Activated B cell treated with CpG ODN at 0.5 μM for 24 hours (primary cell): ENCODE measurements around the gene RCAN2. TPM values are rescaled to one million over a fixed set of nuclear protein-coding genes. Genes with fewer than 3 reads are reported as not detected.
"Not testable (repeated sequence)": the region's sequence is repeated elsewhere in the genome, so short reads cannot be mapped to it uniquely, and the experiment has no call there.

Source experiments
- ATAC-seq: fragments of 200-7000 bp; cut with Tn5 transposase; one replicate; pipeline ENCODE4 v1.10.0; 2021; ENCODE audit warnings: low read depth, mild to moderate bottlenecking, moderate library complexity
- CTCF ChIA-PET: fragments of 350-600 bp; sonication (Branson Sonifier 250); formaldehyde crosslinking; loops from one replicate; lab custom pipeline; 2021; ENCODE audit warnings: antibody characterized with exemption; lab: Charles Lee
- POLR2A ChIA-PET: fragments of 350-600 bp; sonication (Branson Sonifier 250); formaldehyde crosslinking; loops from one replicate; lab custom pipeline; 2021; ENCODE audit warnings: antibody characterized with exemption; lab: Charles Lee
- DNase-seq: peaks from one replicate; pipeline ENCODE4 v3.0.0; 2022
- H3K27ac Mint-ChIP-seq: one replicate; pipeline ENCODE4 v1.8.0; 2020; ENCODE audit warnings: mixed read lengths
- H3K27me3 Mint-ChIP-seq: one replicate; pipeline ENCODE4 v1.8.0; 2021; ENCODE audit warnings: mixed read lengths
- H3K36me3 Mint-ChIP-seq: one replicate; pipeline ENCODE4 v1.8.0; 2021; ENCODE audit warnings: low read depth, mixed read lengths
- H3K4me1 Mint-ChIP-seq: one replicate; pipeline ENCODE4 v1.8.0; 2021; ENCODE audit warnings: mixed read lengths
- H3K4me3 Mint-ChIP-seq: one replicate; pipeline ENCODE4 v1.8.0; 2020; ENCODE audit warnings: mild to moderate bottlenecking, mixed read lengths
- H3K9me3 Mint-ChIP-seq: one replicate; pipeline ENCODE4 v1.8.0; 2020; ENCODE audit warnings: mixed read lengths
- intact Hi-C: fragments of 100-400 bp; cut with micrococcal nuclease; formaldehyde crosslinking; loops from one replicate; pipeline ENCODE4 v1.15.1; 2024
- total RNA-seq: library from RNA; stranded (reverse); gene quantifications from 2 replicates; pipeline ENCODE4 v1.2.3, GENCODE V29; 2022
- TF ChIP-seq, protein P1 (sequence below): fragments of 200-600 bp; IDR thresholded peaks from one replicate; pipeline ENCODE4 v1.8.0; 2022; ENCODE audit warnings: antibody characterized with exemption, mild to moderate bottlenecking

RCAN2 gene
- total RNA-seq, 1 donor from 2014 or later: not detected

DNA sequence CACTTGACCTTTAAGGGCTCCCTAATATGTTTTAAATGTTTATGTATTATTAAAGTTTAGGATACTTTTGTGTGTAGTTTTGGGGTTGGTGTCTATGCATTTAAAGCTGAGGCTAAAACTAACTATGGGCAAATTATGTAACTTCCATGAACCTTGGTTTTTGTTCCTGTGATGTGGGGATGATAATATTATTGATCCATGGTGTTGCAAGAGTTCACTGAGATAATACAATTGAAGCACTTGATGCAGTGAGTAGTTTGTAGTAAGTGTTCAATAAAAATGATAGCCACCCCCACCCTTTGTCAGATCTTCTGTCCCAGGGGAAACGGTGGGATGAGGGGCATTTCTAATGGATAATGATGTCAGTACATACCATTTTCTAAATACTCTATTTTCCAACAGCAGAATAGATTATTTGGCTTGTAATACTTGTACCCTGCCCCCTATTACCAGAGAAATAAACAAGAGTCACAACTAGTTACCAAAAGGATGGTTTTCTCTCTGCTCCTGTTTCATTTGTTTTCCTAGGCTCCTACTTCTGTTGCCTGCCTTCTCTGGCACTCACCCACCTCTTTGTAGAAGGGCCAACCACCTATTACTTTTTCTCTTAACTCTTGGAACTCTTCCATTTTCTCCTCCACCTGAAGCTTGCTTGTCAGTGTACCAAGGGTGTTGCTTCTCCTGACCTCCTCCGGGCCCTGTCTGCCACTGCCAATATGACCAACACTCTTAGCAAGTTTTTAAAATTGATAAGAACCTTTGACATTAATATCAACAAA is 97.9 kb downstream of the RCAN2 start:
- no peak overlapping the region for H3K4me3 Mint-ChIP-seq
- ChIA-PET CTCF (no interaction called here), POLR2A (no interaction called here)

DNA sequence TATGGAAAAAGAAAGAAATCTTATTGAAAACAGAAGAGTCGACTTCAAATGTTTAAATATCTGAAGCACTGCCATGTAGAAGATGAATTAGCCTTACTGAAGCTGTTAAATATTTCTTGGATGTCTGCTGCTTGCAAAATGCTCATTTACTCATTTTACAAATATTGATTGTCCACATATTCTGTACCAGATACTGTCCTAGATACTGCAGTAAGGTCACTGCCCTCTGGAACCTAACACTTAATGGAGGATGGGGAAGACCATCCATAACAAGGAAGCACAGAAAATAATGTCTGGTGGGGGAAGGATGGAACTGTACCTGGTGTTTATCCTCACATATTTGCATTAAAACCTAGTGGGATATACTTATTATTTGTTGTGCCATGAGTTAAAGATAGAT is 99.0 kb downstream of the RCAN2 start:
- intact Hi-C loops: no loop called here
- no peaks in the 10 kb centered on the region for H3K27me3 Mint-ChIP-seq
- H3K27ac Mint-ChIP-seq: no peak overlapping the region
- H3K4me1 Mint-ChIP-seq: no peaks in the 10 kb centered on the region
- H3K36me3 Mint-ChIP-seq: no peaks in the 10 kb centered on the region
- TF ChIP-seq, protein P1, sequence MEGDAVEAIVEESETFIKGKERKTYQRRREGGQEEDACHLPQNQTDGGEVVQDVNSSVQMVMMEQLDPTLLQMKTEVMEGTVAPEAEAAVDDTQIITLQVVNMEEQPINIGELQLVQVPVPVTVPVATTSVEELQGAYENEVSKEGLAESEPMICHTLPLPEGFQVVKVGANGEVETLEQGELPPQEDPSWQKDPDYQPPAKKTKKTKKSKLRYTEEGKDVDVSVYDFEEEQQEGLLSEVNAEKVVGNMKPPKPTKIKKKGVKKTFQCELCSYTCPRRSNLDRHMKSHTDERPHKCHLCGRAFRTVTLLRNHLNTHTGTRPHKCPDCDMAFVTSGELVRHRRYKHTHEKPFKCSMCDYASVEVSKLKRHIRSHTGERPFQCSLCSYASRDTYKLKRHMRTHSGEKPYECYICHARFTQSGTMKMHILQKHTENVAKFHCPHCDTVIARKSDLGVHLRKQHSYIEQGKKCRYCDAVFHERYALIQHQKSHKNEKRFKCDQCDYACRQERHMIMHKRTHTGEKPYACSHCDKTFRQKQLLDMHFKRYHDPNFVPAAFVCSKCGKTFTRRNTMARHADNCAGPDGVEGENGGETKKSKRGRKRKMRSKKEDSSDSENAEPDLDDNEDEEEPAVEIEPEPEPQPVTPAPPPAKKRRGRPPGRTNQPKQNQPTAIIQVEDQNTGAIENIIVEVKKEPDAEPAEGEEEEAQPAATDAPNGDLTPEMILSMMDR: no peak
- no peaks in the 10 kb centered on the region for H3K9me3 Mint-ChIP-seq
- ATAC-seq (no peak), DNase-seq (no peak)
- ChIA-PET CTCF (interaction anchor here (0.8 to 1.7 kb wide), 2 partner anchors 16 to 18 kb away, joined by 3 to 4 read pairs; no protein-coding TSS in a partner anchor), POLR2A (no interaction called here)
- H3K4me3 Mint-ChIP-seq: no peak overlapping the region

More for the DNA sequence above, 97.9 kb downstream of the RCAN2 start:
- no peak for DNase-seq
- Mint-ChIP-seq H3K27ac (no peak overlapping the region), H3K9me3 (no peaks in the 10 kb centered on the region), H3K27me3 (no peaks in the 10 kb centered on the region), H3K36me3 (no peaks in the 10 kb centered on the region), H3K4me1 (no peaks in the 10 kb centered on the region)
- no peak for ATAC-seq
- intact Hi-C loops: no loop called here
- TF ChIP-seq, protein P1: no peak

DNA sequence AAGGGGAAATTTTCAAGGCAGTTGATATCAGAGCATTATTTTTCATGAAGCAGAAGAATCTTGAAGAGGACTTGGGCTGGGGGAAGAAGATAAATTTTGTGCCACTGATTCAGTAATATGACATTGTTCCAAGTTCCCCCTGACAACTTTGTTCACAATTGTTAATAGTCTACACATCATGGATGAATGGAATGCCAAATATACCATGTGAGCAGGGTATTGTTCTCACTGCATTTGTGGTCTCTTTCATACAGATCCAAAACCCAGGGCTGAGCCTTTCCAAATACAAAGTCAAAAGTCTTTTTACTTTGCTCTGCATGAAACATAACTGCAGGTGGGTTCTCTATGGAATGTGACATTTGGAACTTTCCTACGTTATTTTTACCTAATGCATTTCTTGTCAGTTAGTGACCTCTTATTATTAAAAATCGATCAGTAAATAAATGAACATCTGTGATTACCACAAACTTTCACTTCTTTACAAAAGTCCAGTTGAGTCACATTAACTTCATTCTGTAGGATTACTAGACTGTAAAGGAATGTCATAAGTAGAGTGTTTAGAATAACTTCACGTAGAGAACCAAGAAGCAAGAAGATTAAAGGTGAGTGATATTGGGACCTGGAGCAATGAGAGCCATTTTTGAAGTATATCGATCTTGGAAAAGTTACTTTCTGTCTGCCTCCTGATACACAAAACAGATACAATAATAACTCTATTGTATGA is 100.9 kb downstream of the RCAN2 start:
- intact Hi-C loops: no loop called here
- Mint-ChIP-seq H3K9me3 (no peaks in the 10 kb centered on the region), H3K4me3 (no peak overlapping the region), H3K36me3 (peaks cover 2% of the 10 kb centered on the region), H3K27me3 (peaks cover 3% of the 10 kb centered on the region), H3K4me1 (peaks cover 2% of the 10 kb centered on the region), H3K27ac (no peak overlapping the region)
- DNase-seq: no peak
- CTCF ChIA-PET: interaction anchor here (1.7 kb wide), 1 partner anchor 18 kb away, joined by 4 read pairs; no protein-coding TSS in a partner anchor
- ATAC-seq: no peak
- TF ChIP-seq, protein P1: no peak
- POLR2A ChIA-PET: no interaction called here

DNA sequence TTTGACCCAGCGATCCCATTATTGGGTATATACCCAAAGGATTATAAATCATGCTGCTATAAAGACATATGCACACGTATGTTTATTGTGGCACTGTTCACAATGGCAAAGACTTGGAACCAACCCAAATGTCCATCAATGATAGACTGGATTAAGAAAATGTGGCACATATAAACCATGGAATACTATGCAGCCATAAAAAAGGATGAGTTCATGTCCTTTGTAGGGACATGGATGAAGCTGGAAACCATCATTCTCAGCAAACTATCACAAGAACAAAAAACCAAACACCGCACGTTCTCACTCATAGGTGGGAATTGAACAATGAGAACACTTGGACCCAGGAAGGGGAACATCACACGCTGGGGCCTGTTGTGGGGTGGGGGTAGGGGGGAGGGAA is 103.5 kb downstream of the RCAN2 start:
- H3K36me3 Mint-ChIP-seq, H3K4me3 Mint-ChIP-seq, H3K9me3 Mint-ChIP-seq, DNase-seq, ATAC-seq, H3K27ac Mint-ChIP-seq, CTCF ChIA-PET, intact Hi-C loops, POLR2A ChIA-PET: not testable (repeated sequence)
- Mint-ChIP-seq H3K27me3 (peaks cover 13% of the 10 kb centered on the region), H3K4me1 (peaks cover 10% of the 10 kb centered on the region)

DNA sequence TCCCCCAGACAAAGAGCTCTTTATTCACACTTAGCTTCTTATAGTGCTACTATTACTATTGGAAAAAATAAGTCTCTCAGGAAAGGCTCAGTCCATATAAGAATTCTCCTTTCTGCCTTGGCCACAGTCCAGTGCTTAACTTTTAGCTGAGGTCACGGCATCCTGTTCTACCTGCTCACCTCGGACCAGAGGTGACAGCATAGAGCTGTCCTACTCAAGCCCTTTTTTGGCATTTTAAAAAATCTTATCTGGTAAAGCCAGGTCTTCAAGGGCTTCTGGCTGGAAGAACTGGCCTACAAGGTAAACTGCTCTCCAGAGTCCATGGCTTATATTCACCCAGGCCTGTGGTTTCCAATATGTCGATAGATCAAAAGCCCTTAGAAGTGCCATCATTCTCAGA is 109.7 kb downstream of the RCAN2 start:
- no peak overlapping the region for H3K27ac Mint-ChIP-seq
- no peak overlapping the region for H3K4me3 Mint-ChIP-seq
- ChIA-PET CTCF (interaction anchor here (0.9 kb wide), 1 partner anchor 28 kb away, joined by 3 read pairs; no protein-coding TSS in a partner anchor), POLR2A (no interaction called here)
- intact Hi-C loops: no loop called here
- ATAC-seq (no peak), DNase-seq (no peak)
- H3K27me3 Mint-ChIP-seq: peaks cover 13% of the 10 kb centered on the region
- peaks cover 55% of the 10 kb centered on the region for H3K4me1 Mint-ChIP-seq
- TF ChIP-seq, protein P1: no peak
- H3K36me3 Mint-ChIP-seq: no peaks in the 10 kb centered on the region
- H3K9me3 Mint-ChIP-seq: no peaks in the 10 kb centered on the region
